SJCRH30 (cell line): ENCODE results near the gene DOCK10. TPM values are rescaled to one million over a fixed set of nuclear protein-coding genes. Genes with fewer than 3 reads are reported as not detected.
A peak's percentile ranks its signal among the peaks of the same experiment; 100 is the strongest.

Experiments
- DNase-seq, 2 experiments: peaks; one replicate each; pipeline ENCODE4 v3.0.0-alpha.2; 2015 to 2020
- H3K27ac ChIP-seq: fragments of 250-450 bp; sonication (Bioruptor Pico); 2 replicates; pipeline ENCODE4 v1.5.1; 2020; ENCODE audit warnings: mild to moderate bottlenecking, moderate library complexity
- H3K27me3 ChIP-seq: fragments of 250-450 bp; sonication (Bioruptor Pico); 2 replicates; pipeline ENCODE4 v1.5.1; 2020; ENCODE audit warnings: mild to moderate bottlenecking, moderate library complexity
- H3K36me3 ChIP-seq: fragments of 250-450 bp; sonication (Bioruptor Pico); 2 replicates; pipeline ENCODE4 v1.5.1; 2020; ENCODE audit warnings: mild to moderate bottlenecking, moderate library complexity
- H3K4me1 ChIP-seq: fragments of 250-450 bp; sonication (Bioruptor Pico); 2 replicates; pipeline ENCODE4 v1.5.1; 2020; ENCODE audit warnings: mild to moderate bottlenecking, moderate library complexity
- H3K4me3 ChIP-seq: fragments of 250-450 bp; sonication (Bioruptor Pico); 2 replicates; pipeline ENCODE4 v1.5.1; 2020; ENCODE audit warnings: mild to moderate bottlenecking, moderate library complexity
- H3K9me3 ChIP-seq: fragments of 250-450 bp; sonication (Bioruptor Pico); replicated peaks from 2 replicates; pipeline ENCODE4 v1.5.1; 2020; ENCODE audit warnings: mild to moderate bottlenecking, moderate library complexity
- total RNA-seq: library from RNA; depleted of rRNA; stranded (reverse); fragments of >200 nt; shearing (Covaris generic); gene quantifications from 2 replicates; pipeline ENCODE4 v1.2.3, GENCODE V29; 2014

The DOCK10 gene
- total RNA-seq, 1 experiment from 2014 or later: 12.3 TPM

DNA sequence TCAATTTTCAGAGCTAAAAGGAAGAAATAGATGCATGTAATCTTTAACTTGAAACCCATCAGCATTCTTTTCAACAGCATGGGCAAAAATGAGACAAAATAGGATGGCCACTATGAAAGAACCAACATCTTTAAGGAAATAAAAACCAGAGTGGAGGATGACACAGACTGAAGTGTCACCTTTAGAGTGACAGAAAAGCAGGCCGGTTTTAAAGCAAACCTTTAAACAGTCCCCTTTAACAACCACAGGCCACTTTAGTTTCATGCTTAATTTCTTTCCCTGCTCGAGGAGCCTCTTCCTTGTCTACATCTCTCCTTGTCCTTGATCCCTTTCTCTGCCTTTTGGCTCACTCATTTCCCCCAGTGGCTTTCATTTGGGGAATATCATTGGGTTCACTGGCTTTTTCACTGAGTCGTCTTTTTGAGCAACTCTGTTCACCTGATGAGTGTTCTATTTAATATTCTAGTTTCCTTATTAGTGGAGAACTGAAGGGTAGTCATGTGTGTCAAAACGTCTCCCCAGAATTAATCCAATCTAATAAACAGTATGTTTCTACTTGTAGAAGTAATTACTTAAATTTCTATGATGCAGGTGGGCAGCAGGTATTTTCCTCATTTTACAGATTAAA is 72.5 kb downstream of the DOCK10 start:
- no peak for DNase-seq
- Histone ChIP-seq H3K27ac (no peak overlapping the region), H3K36me3 (no peaks in the 10 kb centered on the region), H3K4me3 (no peak overlapping the region), H3K27me3 (no peaks in the 10 kb centered on the region), H3K4me1 (peaks cover 7% of the 10 kb centered on the region), H3K9me3 (no peaks in the 10 kb centered on the region; the same call in 1 of the 2 replicates)

GRCh38 chr2:224969095-224969494 is 73.2 kb downstream of the DOCK10 start:
- Histone ChIP-seq H3K27me3 (no peaks in the 10 kb centered on the region), H3K9me3 (no peaks in the 10 kb centered on the region; the same call in 1 of the 2 replicates), H3K4me1 (peaks cover 7% of the 10 kb centered on the region), H3K4me3 (no peak overlapping the region), H3K36me3 (no peaks in the 10 kb centered on the region), H3K27ac (no peak overlapping the region)
- no peak for DNase-seq

DNA sequence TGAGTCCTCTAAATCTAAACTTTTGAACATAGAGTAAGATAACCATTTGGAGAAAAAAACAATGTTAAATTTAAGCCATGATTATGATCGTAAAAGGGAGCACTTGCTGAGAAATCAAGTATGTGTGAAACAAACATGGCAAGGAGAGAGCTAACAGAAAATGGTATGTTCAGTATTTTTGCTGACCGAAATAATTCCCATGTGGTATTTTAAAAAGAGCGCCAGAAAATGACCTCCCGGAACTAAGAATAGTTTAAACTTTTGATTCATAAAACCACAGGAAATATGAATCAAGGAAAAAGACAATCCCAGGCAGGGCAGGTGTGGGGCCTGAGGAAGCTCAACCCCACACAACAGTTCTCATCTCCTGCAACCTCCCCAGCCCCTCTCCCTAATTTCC is 74.2 kb downstream of the DOCK10 start:
- Histone ChIP-seq H3K27ac (no peak overlapping the region), H3K4me3 (no peak overlapping the region), H3K4me1 (peaks cover under 1% of the 10 kb centered on the region), H3K27me3 (no peaks in the 10 kb centered on the region), H3K36me3 (no peaks in the 10 kb centered on the region), H3K9me3 (no peaks in the 10 kb centered on the region; the same call in 1 of the 2 replicates)
- no peak for DNase-seq

DNA sequence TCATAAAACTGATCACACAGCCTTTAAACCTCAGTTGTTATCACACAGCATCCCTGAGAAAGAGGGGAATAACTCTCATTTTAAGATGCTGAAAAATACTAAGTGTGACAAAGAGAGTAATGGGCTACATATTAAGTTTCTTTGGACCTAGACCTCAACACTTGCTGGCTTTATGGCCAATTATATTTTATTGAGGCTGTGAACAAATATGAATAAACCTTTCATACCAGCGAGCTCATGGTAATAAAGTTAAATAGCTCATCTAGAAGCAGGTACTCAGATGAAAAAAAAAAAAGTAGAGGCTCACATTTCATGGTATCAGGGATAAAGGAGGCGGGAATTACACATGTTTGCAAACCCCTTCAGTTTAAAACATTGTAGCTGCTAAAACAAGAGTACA is 75.7 kb downstream of the DOCK10 start:
- DNase-seq: no peak
- Histone ChIP-seq H3K4me1 (no peaks in the 10 kb centered on the region), H3K36me3 (no peaks in the 10 kb centered on the region), H3K27me3 (no peaks in the 10 kb centered on the region), H3K4me3 (no peak overlapping the region), H3K27ac (peak overlapping the region; percentile 21; the same call in 1 of the 2 replicates), H3K9me3 (no peaks in the 10 kb centered on the region; the same call in 1 of the 2 replicates)

GRCh38 chr2:224959556-224959955 is 82.7 kb downstream of the DOCK10 start:
- Histone ChIP-seq H3K4me3 (no peak overlapping the region), H3K36me3 (no peaks in the 10 kb centered on the region), H3K9me3 (no peaks in the 10 kb centered on the region), H3K27me3 (no peaks in the 10 kb centered on the region), H3K4me1 (no peaks in the 10 kb centered on the region), H3K27ac (no peak overlapping the region)
- no peak for DNase-seq

DNA sequence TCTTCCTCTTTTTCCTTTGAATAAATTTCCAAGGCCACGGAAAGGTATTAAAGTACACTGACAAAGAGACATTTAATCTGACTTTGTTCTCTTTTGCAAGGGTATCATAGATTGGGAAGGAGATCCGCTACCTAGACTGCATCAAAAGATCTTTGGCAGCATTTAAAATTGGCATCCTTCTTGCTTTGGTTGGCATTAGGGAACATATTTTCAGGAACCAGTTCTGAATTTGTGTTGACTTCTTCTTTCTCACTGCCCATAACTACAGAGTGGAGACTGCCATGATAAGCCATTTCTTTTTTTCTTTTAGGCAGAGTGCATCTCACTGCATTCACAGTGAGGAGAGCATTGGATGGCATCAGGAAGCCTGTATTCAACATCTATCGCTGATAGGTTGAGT is 83.4 kb downstream of the DOCK10 start:
- Histone ChIP-seq H3K27me3 (no peaks in the 10 kb centered on the region), H3K36me3 (no peaks in the 10 kb centered on the region), H3K4me1 (no peaks in the 10 kb centered on the region), H3K27ac (no peak overlapping the region), H3K4me3 (no peak overlapping the region), H3K9me3 (no peaks in the 10 kb centered on the region)
- no peak for DNase-seq

- no peaks in the 10 kb centered on the region for H3K4me1 ChIP-seq
- DNase-seq: no peak
- H3K36me3 ChIP-seq: no peaks in the 10 kb centered on the region
- H3K9me3 ChIP-seq: no peaks in the 10 kb centered on the region
- H3K27ac ChIP-seq: no peak overlapping the region
- no peaks in the 10 kb centered on the region for H3K27me3 ChIP-seq
- no peak overlapping the region for H3K4me3 ChIP-seq
These were observed 83.8 kb downstream of the DOCK10 start for GRCh38 chr2:224958462-224958857.

GRCh38 chr2:224957540-224958461 is 84.5 kb downstream of the DOCK10 start:
- DNase-seq: no peak
- Histone ChIP-seq H3K27ac (no peak overlapping the region), H3K27me3 (no peaks in the 10 kb centered on the region), H3K36me3 (no peaks in the 10 kb centered on the region), H3K4me1 (no peaks in the 10 kb centered on the region), H3K4me3 (no peak overlapping the region), H3K9me3 (no peaks in the 10 kb centered on the region)

DNA sequence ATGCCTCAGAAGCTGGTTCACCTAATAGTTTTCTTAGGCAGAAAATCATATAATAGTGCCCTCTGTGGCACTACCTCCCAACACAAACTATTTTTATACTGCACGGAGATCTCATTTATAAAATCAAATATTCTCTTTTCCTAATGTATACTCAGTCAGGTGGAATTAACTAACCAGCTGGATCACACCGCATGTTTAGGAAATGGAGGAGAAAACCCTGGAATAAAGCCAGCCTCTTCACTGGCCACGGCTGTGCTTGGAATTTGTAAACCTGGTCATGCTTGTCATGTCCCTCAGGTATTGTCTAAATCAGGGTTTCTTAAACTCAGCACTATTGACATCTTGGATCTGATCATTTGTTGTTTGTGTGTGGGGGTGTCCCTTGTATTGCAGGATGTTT is 85.6 kb downstream of the DOCK10 start:
- no peaks in the 10 kb centered on the region for H3K4me1 ChIP-seq
- no peaks in the 10 kb centered on the region for H3K9me3 ChIP-seq
- no peak overlapping the region for H3K27ac ChIP-seq
- DNase-seq: no peak
- no peaks in the 10 kb centered on the region for H3K36me3 ChIP-seq
- no peak overlapping the region for H3K4me3 ChIP-seq
- no peaks in the 10 kb centered on the region for H3K27me3 ChIP-seq

DNA sequence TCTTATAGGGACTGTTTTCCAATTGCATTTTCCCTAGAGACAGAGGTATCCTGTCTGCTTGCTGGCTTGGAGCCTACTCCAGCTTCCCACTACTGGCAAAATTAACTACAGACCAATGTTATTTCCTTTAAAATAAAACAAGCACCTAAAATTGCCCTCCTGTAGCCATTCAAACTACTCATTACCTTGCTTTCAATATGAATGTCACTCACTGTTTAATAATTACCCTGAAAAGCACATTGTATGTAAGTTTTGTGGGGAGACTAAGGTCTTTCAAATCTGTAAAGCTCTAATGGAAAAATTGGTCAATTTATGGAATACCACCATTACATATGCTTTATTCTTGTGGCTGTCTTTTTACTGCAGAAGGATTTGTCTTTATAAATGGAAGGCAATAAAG is 87.3 kb downstream of the DOCK10 start:
- no peak overlapping the region for H3K27ac ChIP-seq
- no peak overlapping the region for H3K4me3 ChIP-seq
- DNase-seq: no peak
- no peaks in the 10 kb centered on the region for H3K36me3 ChIP-seq
- no peaks in the 10 kb centered on the region for H3K9me3 ChIP-seq
- no peaks in the 10 kb centered on the region for H3K4me1 ChIP-seq
- H3K27me3 ChIP-seq: no peaks in the 10 kb centered on the region

DNA sequence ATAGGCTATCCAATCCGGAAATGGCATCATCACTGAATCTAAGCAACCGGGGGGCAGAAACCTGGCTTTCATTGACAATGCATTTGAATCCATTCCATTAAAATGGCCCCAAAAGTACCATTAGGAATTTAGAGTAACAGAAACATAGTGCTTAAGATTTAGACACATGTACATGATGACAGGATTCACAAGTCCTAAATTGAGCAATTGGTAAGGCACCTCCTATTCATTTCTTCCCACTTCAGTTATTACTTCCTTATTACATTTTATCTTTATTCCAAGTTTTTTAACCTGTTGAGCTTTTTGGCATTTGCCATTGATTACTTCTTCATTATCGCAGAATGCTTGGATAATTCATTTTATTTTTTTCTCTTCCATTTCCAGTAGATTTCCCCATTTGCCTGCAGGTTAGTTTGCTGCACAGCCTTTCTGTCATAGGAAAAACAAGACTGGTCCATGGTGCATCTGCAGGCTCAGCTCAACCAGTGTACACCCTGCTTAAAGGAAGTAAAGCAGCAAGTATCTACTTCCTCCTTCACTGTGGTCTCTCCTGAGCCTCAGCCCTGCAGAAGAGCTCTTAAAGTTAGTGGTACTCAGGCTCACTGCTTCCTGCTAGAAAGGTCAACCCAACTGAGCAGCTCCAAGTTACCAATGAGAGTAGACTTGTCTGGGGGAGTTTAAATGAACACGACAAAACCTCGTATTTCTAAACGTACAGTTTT is 89.2 kb downstream of the DOCK10 start:
- H3K27ac ChIP-seq: no peak overlapping the region
- H3K4me3 ChIP-seq: no peak overlapping the region
- no peak for DNase-seq
- H3K4me1 ChIP-seq: peaks cover 13% of the 10 kb centered on the region
- H3K9me3 ChIP-seq: no peaks in the 10 kb centered on the region
- no peaks in the 10 kb centered on the region for H3K27me3 ChIP-seq
- H3K36me3 ChIP-seq: no peaks in the 10 kb centered on the region

GRCh38 chr2:224951723-224952481 is 90.4 kb downstream of the DOCK10 start:
- DNase-seq: no peak
- Histone ChIP-seq H3K36me3 (no peaks in the 10 kb centered on the region), H3K27ac (no peak overlapping the region), H3K4me1 (peaks cover 25% of the 10 kb centered on the region), H3K27me3 (no peaks in the 10 kb centered on the region), H3K9me3 (no peaks in the 10 kb centered on the region; the same call in 1 of the 2 replicates), H3K4me3 (no peak overlapping the region)

GRCh38 chr2:224948859-224949258 is 93.4 kb downstream of the DOCK10 start:
- DNase-seq: peak in 1 of 2 experiments; percentile 33
- Histone ChIP-seq H3K36me3 (no peaks in the 10 kb centered on the region), H3K4me3 (no peak overlapping the region), H3K9me3 (no peaks in the 10 kb centered on the region; the same call in 1 of the 2 replicates), H3K4me1 (peaks cover 31% of the 10 kb centered on the region), H3K27me3 (no peaks in the 10 kb centered on the region), H3K27ac (peak overlapping the region; percentile 24; the same call in 1 of the 2 replicates)

- peak; percentile 21 to 61 for DNase-seq
- H3K27me3 ChIP-seq: no peaks in the 10 kb centered on the region
- H3K9me3 ChIP-seq: no peaks in the 10 kb centered on the region; the same call in 1 of the 2 replicates
- H3K27ac ChIP-seq: peak overlapping the region; percentile 24; the same call in 1 of the 2 replicates
- H3K4me3 ChIP-seq: no peak overlapping the region
- peaks cover 31% of the 10 kb centered on the region for H3K4me1 ChIP-seq
- H3K36me3 ChIP-seq: no peaks in the 10 kb centered on the region
These were observed 94.3 kb downstream of the DOCK10 start for GRCh38 chr2:224948005-224948404.
